ENCODE measurements around the gene C4B.

C4B gene

GRCh38 chr6:32068867-32069266, 54.3 kb downstream of the C4B start:
- DNase-seq (ENCODE audit: extremely low spot score): no peak
- TF ChIP-seq ARNT (IDR thresholded peaks at IDR 0.05): no peak
- POLR2A ChIA-PET: interaction anchor here (1.7 kb wide), 1 partner anchor 108 kb away, joined by 4 read pairs; no protein-coding TSS in a partner anchor
- CTCF ChIA-PET: no interaction called here

- DNase-seq (ENCODE audit: extremely low spot score): no peak
- ChIA-PET CTCF (no interaction called here), POLR2A (interaction anchor here (1.7 kb wide), 1 partner anchor 108 kb away, joined by 4 read pairs; no protein-coding TSS in a partner anchor)
- TF ChIP-seq FOXK2 (IDR thresholded peaks at IDR 0.05): no peak
- TF ChIP-seq FOXM1 (IDR thresholded peaks at IDR 0.05; ENCODE audit: borderline replicate concordance): no peak
- TF ChIP-seq ARNT (IDR thresholded peaks at IDR 0.05): no peak
- no peak for TF ChIP-seq NFRKB (IDR thresholded peaks at IDR 0.05)
- TF ChIP-seq SUZ12 (IDR thresholded peaks at IDR 0.05): no peak
- no peak for TF ChIP-seq PKNOX1 (IDR thresholded peaks at IDR 0.05)
- no peak for TF ChIP-seq L3MBTL2 (conservative IDR thresholded peaks at IDR 0.05)
- no peak for TF ChIP-seq FOXA1 (IDR thresholded peaks at IDR 0.05)
- no peak for TF ChIP-seq SP1 (IDR thresholded peaks at IDR 0.05)
- TF ChIP-seq LEF1 (IDR thresholded peaks at IDR 0.05; ENCODE audit: borderline replicate concordance): no peak
Measured at GRCh38 chr6:32069460-32069859, 54.9 kb downstream of the C4B start.

GRCh38 chr6:32069878-32070515, 55.4 kb downstream of the C4B start:
- no peak for DNase-seq (ENCODE audit: extremely low spot score)
- TF ChIP-seq HDGF (IDR thresholded peaks at IDR 0.05; ENCODE audit: borderline replicate concordance): no peak
- no peak for TF ChIP-seq FOXK2 (IDR thresholded peaks at IDR 0.05)
- TF ChIP-seq NFRKB (IDR thresholded peaks at IDR 0.05): no peak
- no peak for TF ChIP-seq ELF4 (IDR thresholded peaks at IDR 0.05)
- TF ChIP-seq ZNF384 (IDR thresholded peaks at IDR 0.05): no peak
- no peak for TF ChIP-seq TARDBP (IDR thresholded peaks at IDR 0.05)
- TF ChIP-seq CTBP1 (IDR thresholded peaks at IDR 0.05; ENCODE audit: borderline replicate concordance): no peak
- no peak for TF ChIP-seq FOXM1 (IDR thresholded peaks at IDR 0.05; ENCODE audit: borderline replicate concordance)
- no peak for TF ChIP-seq SUZ12 (IDR thresholded peaks at IDR 0.05)
- ChIA-PET CTCF (no interaction called here), POLR2A (interaction anchor here (1.7 kb wide), 1 partner anchor 107 kb away, joined by 4 read pairs; no protein-coding TSS in a partner anchor)

GRCh38 chr6:32070814-32071543, 56.4 kb downstream of the C4B start:
- DNase-seq (ENCODE audit: extremely low spot score): no peak
- TF ChIP-seq FOXA1 (IDR thresholded peaks at IDR 0.05) (no peak), SUZ12 (IDR thresholded peaks at IDR 0.05) (no peak)
- ChIA-PET CTCF (no interaction called here), POLR2A (no interaction called here)

- DNase-seq (ENCODE audit: extremely low spot score): no peak
- ChIA-PET POLR2A (no interaction called here), CTCF (no interaction called here)
- no peak for TF ChIP-seq ARNT (IDR thresholded peaks at IDR 0.05)
- TF ChIP-seq FOXK2 (IDR thresholded peaks at IDR 0.05): no peak
- TF ChIP-seq SP1 (IDR thresholded peaks at IDR 0.05): no peak
- TF ChIP-seq PKNOX1 (IDR thresholded peaks at IDR 0.05): no peak
- TF ChIP-seq CTBP1 (IDR thresholded peaks at IDR 0.05; ENCODE audit: borderline replicate concordance): no peak
- TF ChIP-seq ZNF384 (IDR thresholded peaks at IDR 0.05): no peak
- no peak for TF ChIP-seq HDGF (IDR thresholded peaks at IDR 0.05; ENCODE audit: borderline replicate concordance)
- no peak for TF ChIP-seq ELF4 (IDR thresholded peaks at IDR 0.05)
- no peak for TF ChIP-seq FOXM1 (IDR thresholded peaks at IDR 0.05; ENCODE audit: borderline replicate concordance)
- no peak for TF ChIP-seq LEF1 (IDR thresholded peaks at IDR 0.05; ENCODE audit: borderline replicate concordance)
- no peak for TF ChIP-seq L3MBTL2 (conservative IDR thresholded peaks at IDR 0.05)
- no peak for TF ChIP-seq BHLHE40 (IDR thresholded peaks at IDR 0.05; ENCODE audit: borderline replicate concordance)
- TF ChIP-seq FOXA1 (IDR thresholded peaks at IDR 0.05): no peak
- no peak for TF ChIP-seq NFRKB (IDR thresholded peaks at IDR 0.05)
- no peak for TF ChIP-seq SUZ12 (IDR thresholded peaks at IDR 0.05)
- TF ChIP-seq TARDBP (IDR thresholded peaks at IDR 0.05): no peak
Measured at GRCh38 chr6:32073101-32073500, 58.5 kb downstream of the C4B start.

- ChIA-PET CTCF (no interaction called here), POLR2A (no interaction called here)
- no peak for TF ChIP-seq NFRKB (IDR thresholded peaks at IDR 0.05)
- TF ChIP-seq ELF4 (IDR thresholded peaks at IDR 0.05): no peak
- no peak for TF ChIP-seq SUZ12 (IDR thresholded peaks at IDR 0.05)
- TF ChIP-seq HDGF (IDR thresholded peaks at IDR 0.05; ENCODE audit: borderline replicate concordance): no peak
- no peak for TF ChIP-seq TARDBP (IDR thresholded peaks at IDR 0.05)
- TF ChIP-seq CTBP1 (IDR thresholded peaks at IDR 0.05; ENCODE audit: borderline replicate concordance): no peak
- TF ChIP-seq FOXA1 (IDR thresholded peaks at IDR 0.05): no peak
- no peak for TF ChIP-seq LEF1 (IDR thresholded peaks at IDR 0.05; ENCODE audit: borderline replicate concordance)
- no peak for TF ChIP-seq SP1 (IDR thresholded peaks at IDR 0.05)
- TF ChIP-seq L3MBTL2 (conservative IDR thresholded peaks at IDR 0.05): no peak
- no peak for TF ChIP-seq PKNOX1 (IDR thresholded peaks at IDR 0.05)
- TF ChIP-seq FOXM1 (IDR thresholded peaks at IDR 0.05; ENCODE audit: borderline replicate concordance): no peak
- DNase-seq (ENCODE audit: extremely low spot score): no peak
Measured at GRCh38 chr6:32073613-32074012, 59.0 kb downstream of the C4B start.
